SK-N-SH (cell line): Measurements from ENCODE around the gene MYO9B. TPM values are rescaled to one million over a fixed set of nuclear protein-coding genes. Genes with fewer than 3 reads are reported as not detected.

Source experiments
- CTCF ChIA-PET: fragments of 300-600, 350-600 bp; formaldehyde crosslinking; extraction: SDS; loops from one replicate; lab custom pipeline; 2021; lab: Yijun Ruan, JAX
- POLR2A ChIA-PET: fragments of 350-600 bp; sonication (Branson Sonifier 250); formaldehyde crosslinking; extraction: SDS; loops from one replicate; lab custom pipeline; 2020; ENCODE audit warnings: antibody characterized with exemption, inconsistent platforms; lab: Yijun Ruan, JAX
- DNase-seq: peaks from one replicate; pipeline ENCODE4 v3.0.0; 2012
- H2AFZ ChIP-seq: fragments of 200-600 bp; sonication (generic); 2 replicates; pipeline ENCODE4 v1.8.1; 2016; ENCODE audit warnings: antibody characterized with exemption, mild to moderate bottlenecking, low read depth
- H3F3A ChIP-seq: fragments of 200-600 bp; sonication (generic); replicated peaks from 2 replicates; pipeline ENCODE3; 2016; ENCODE audit warnings: antibody characterized with exemption, mild to moderate bottlenecking; ENCODE audit not compliant: insufficient read depth
- H3K27ac ChIP-seq, 2 experiments: fragments of 200-500 bp in 1 of 2; fragments of 200-600 bp in 1 of 2; sonication (Bioruptor generic) in 1 of 2; sonication (generic), shearing (Covaris generic) in 1 of 2; 2 replicates each; pipeline versions ENCODE4 v1.5.1 to v1.6.1; 2014 to 2016; ENCODE audit warnings: low read depth in 2 of 2, inconsistent platforms in 1 of 2, low read length in 1 of 2, mild to moderate bottlenecking in 1 of 2, mixed read lengths in 1 of 2
- H3K27me3 ChIP-seq: fragments of 200-600 bp; sonication (generic), shearing (Covaris generic); 2 replicates; pipeline ENCODE4 v1.6.1; 2016; ENCODE audit warnings: mixed run types; ENCODE audit not compliant: insufficient read depth
- H3K36me3 ChIP-seq, 2 experiments: fragments of 200-500 bp in 1 of 2; fragments of 200-600 bp in 1 of 2; sonication (Bioruptor generic) in 1 of 2; sonication (generic) in 1 of 2; replicated peaks in 1 of 2; 2 replicates each; pipeline versions ENCODE3 to v1.5.1; 2014 to 2016; ENCODE audit warnings: low read length in 1 of 2, mild to moderate bottlenecking in 1 of 2; ENCODE audit not compliant: insufficient read depth in 2 of 2, control insufficient read depth in 1 of 2
- H3K4me1 ChIP-seq, 2 experiments: fragments of 200-500 bp in 1 of 2; fragments of 200-600 bp in 1 of 2; sonication (Bioruptor generic) in 1 of 2; sonication (generic), shearing (Covaris generic) in 1 of 2; 2 replicates each; pipeline versions ENCODE4 v1.5.1 to v1.6.1; 2014 to 2016; ENCODE audit warnings: low read depth in 1 of 2, low read length in 1 of 2, mixed run types in 1 of 2; ENCODE audit not compliant: insufficient read depth in 2 of 2, control insufficient read depth in 1 of 2
- H3K4me2 ChIP-seq: fragments of 200-600 bp; sonication (generic), shearing (Covaris generic); 2 replicates; pipeline ENCODE4 v1.6.1; 2017; ENCODE audit warnings: mixed run types
- H3K4me3 ChIP-seq, 2 experiments: fragments of 200-500 bp in 1 of 2; fragments of 200-600 bp in 1 of 2; sonication (Bioruptor generic) in 1 of 2; sonication (generic), shearing (Covaris generic) in 1 of 2; 2 replicates each; pipeline versions ENCODE4 v1.5.1 to v1.8.1; 2014 to 2016; ENCODE audit warnings: low read depth in 2 of 2, inconsistent platforms in 1 of 2, low read length in 1 of 2, mild to moderate bottlenecking in 1 of 2, mixed read lengths in 1 of 2, moderate library complexity in 1 of 2
- H3K79me2 ChIP-seq: fragments of 200-600 bp; sonication (generic); 2 replicates; pipeline ENCODE4 v1.8.1; 2017; ENCODE audit warnings: mild to moderate bottlenecking; ENCODE audit not compliant: insufficient read depth
- H3K9ac ChIP-seq: fragments of 200-600 bp; sonication (generic); 2 replicates; pipeline ENCODE4 v1.6.1; 2017; ENCODE audit warnings: mixed run types
- H3K9me2 ChIP-seq: fragments of 200-600 bp; sonication (generic); 2 replicates; pipeline ENCODE4 v1.6.1; 2017; ENCODE audit warnings: mixed run types
- H3K9me3 ChIP-seq: fragments of 200-600 bp; sonication (generic); 2 replicates; pipeline ENCODE4 v1.6.1; 2017; ENCODE audit warnings: mixed run types, mild to moderate bottlenecking, moderate library complexity
- H4K20me1 ChIP-seq: fragments of 200-600 bp; sonication (generic); 2 replicates; pipeline ENCODE4 v1.6.1; 2017; ENCODE audit warnings: mild to moderate bottlenecking, mixed run types; ENCODE audit not compliant: insufficient read depth
- CTCF ChIP-seq: fragments of 200-600 bp; sonication (generic); IDR thresholded peaks from 2 replicates; pipeline ENCODE4 v1.6.1; 2017; ENCODE audit warnings: antibody characterized with exemption, mild to moderate bottlenecking, moderate library complexity
- FOSL2 ChIP-seq: IDR thresholded peaks from 2 replicates; pipeline ENCODE4 v1.4.0; 2012; ENCODE audit warnings: low read depth, mild to moderate bottlenecking, moderate library complexity, borderline replicate concordance
- GABPA ChIP-seq: IDR thresholded peaks from 2 replicates; pipeline ENCODE4 v1.4.0; 2012; ENCODE audit warnings: low read depth, mild to moderate bottlenecking
- NFIC ChIP-seq: IDR thresholded peaks from 2 replicates; pipeline ENCODE4 v1.4.0; 2012; ENCODE audit warnings: borderline replicate concordance
- POLR2AphosphoS5 ChIP-seq: IDR thresholded peaks from 2 replicates; pipeline ENCODE4 v1.6.1; 2012; ENCODE audit warnings: low read depth, low read length
- REST ChIP-seq: IDR thresholded peaks from 2 replicates; pipeline ENCODE4 v1.6.1; 2012; ENCODE audit warnings: mild to moderate bottlenecking, low read depth, low read length, moderate library complexity
- WGBS: methylation state at CpG from one replicate; pipeline ENCODE4 v1.1.6; 2017; ENCODE audit warnings: low lambda C conversion rate; 5-methylcytosine and 5-hydroxymethylcytosine counted together
- polyA plus RNA-seq, 3 experiments: library from polyadenylated mRNA; depleted of rRNA; stranded (reverse); fragments of >200 nt; gene quantifications; 2 replicates each; pipeline ENCODE4 v1.2.3, GENCODE V29; 2012

The MYO9B gene
- polyA plus RNA-seq, 1 of the 3 experiments (the other 2 are of a cell fraction): 37.6 TPM

- Histone ChIP-seq H3K9me3 (no peaks in the 10 kb centered on the region), H3K4me2 (no peak overlapping the region), H3K9ac (no peak overlapping the region), H3K4me1 (peaks cover 13 to 19% of the 10 kb centered on the region in 2 experiments; a peak in 3 of 4 replicates), H3K4me3 (no peak overlapping the region), H3K9me2 (no peaks in the 10 kb centered on the region), H3K27ac (no peak overlapping the region), H3K79me2 (peaks cover 94% of the 10 kb centered on the region), H3K27me3 (no peaks in the 10 kb centered on the region), H3F3A (peaks cover 17% of the 10 kb centered on the region), H4K20me1 (peaks cover 8% of the 10 kb centered on the region; the same call in 1 of the 2 replicates), H2AFZ (no peak overlapping the region), H3K36me3 (peaks cover 15 to 17% of the 10 kb centered on the region in 2 experiments)
- TF ChIP-seq REST (no peak), NFIC (no peak), FOSL2 (no peak), POLR2AphosphoS5 (no peak)
- POLR2A ChIA-PET: no interaction called here
- DNase-seq: no peak
- WGBS: 93% methylated on average over 3 of the region's 3 CpGs
- CTCF ChIA-PET: no interaction called here
Measured at GRCh38 chr19:17111766-17112165, 36.2 kb downstream of the MYO9B start.

GRCh38 chr19:17112271-17112670, 36.7 kb downstream of the MYO9B start:
- H3K36me3 ChIP-seq: peaks cover 15 to 17% of the 10 kb centered on the region in 2 experiments
- 86% methylated on average over 15 of the region's 17 CpGs for WGBS
- no peak overlapping the region for H2AFZ ChIP-seq

More at GRCh38 chr19:17112271-17112670, 36.7 kb downstream of the MYO9B start:
- TF ChIP-seq CTCF (no peak), GABPA (no peak)
- H3F3A ChIP-seq: peaks cover 17% of the 10 kb centered on the region
- H3K27me3 ChIP-seq: no peaks in the 10 kb centered on the region
- CTCF ChIA-PET: no interaction called here
- H3K4me1 ChIP-seq: peaks cover 10 to 22% of the 10 kb centered on the region in 2 experiments; a peak in 3 of 4 replicates
- no peaks in the 10 kb centered on the region for H3K9me2 ChIP-seq
- no peak overlapping the region for H3K4me2 ChIP-seq
- H3K27ac ChIP-seq: no peak overlapping the region
- POLR2A ChIA-PET: no interaction called here
- H3K9me3 ChIP-seq: no peaks in the 10 kb centered on the region
- peaks cover 8% of the 10 kb centered on the region; the same call in 1 of the 2 replicates for H4K20me1 ChIP-seq
- peaks cover 94% of the 10 kb centered on the region for H3K79me2 ChIP-seq
- H3K4me3 ChIP-seq: no peak overlapping the region
- no peak overlapping the region for H3K9ac ChIP-seq
- DNase-seq: no peak
